MCF 10A (cell line): ENCODE measurements around the gene PTTG2. TPM values are rescaled to one million over a fixed set of nuclear protein-coding genes. Genes with fewer than 3 reads are reported as not detected.

Experiments used
- Bru-seq: library from RNA; stranded (reverse); fragments of 400-500 nt; gene quantifications from one replicate; lab custom pipeline; 2021; lab: Mats Ljungman, UMichigan
- BruChase-seq, 2 experiments: library from RNA; stranded (reverse); fragments of 400-500 nt; gene quantifications; one replicate each; lab custom pipeline; 2021; lab: Mats Ljungman, UMichigan
- BruUV-seq: library from RNA; stranded (reverse); fragments of 400-500 nt; replicated peaks from 2 replicates; lab custom pipeline; 2021; lab: Mats Ljungman, UMichigan
- CTCF ChIA-PET: fragments of 300-600 bp; sonication (Branson Sonifier 250); formaldehyde crosslinking; extraction: SDS; loops from one replicate; lab custom pipeline; 2021; ENCODE audit warnings: antibody characterized with exemption, inconsistent platforms; lab: Yijun Ruan, JAX
- POLR2A ChIA-PET: fragments of 300-600, 350-650 bp; sonication (Branson Sonifier 250); formaldehyde crosslinking; extraction: SDS; loops from one replicate; lab custom pipeline; 2020; ENCODE audit warnings: antibody characterized with exemption, inconsistent platforms; lab: Yijun Ruan, JAX
- DNase-seq: peaks from one replicate; pipeline ENCODE4 v3.0.0-alpha.2; 2018; ENCODE audit not compliant: unreplicated experiment
- H3K27ac Mint-ChIP-seq: one replicate; pipeline ENCODE4 v1.8.0; 2022; ENCODE audit warnings: mild to moderate bottlenecking, low read depth, mixed read lengths; ENCODE audit not compliant: unreplicated experiment
- H3K27me3 Mint-ChIP-seq: one replicate; pipeline ENCODE4 v1.8.0; 2022; ENCODE audit warnings: mixed read lengths; ENCODE audit not compliant: insufficient read depth, unreplicated experiment
- H3K36me3 Mint-ChIP-seq: one replicate; pipeline ENCODE4 v1.8.0; 2022; ENCODE audit warnings: mild to moderate bottlenecking, moderate library complexity, mixed read lengths; ENCODE audit not compliant: insufficient read depth, unreplicated experiment
- H3K4me1 Mint-ChIP-seq: one replicate; pipeline ENCODE4 v1.8.0; 2022; ENCODE audit warnings: mixed read lengths; ENCODE audit not compliant: insufficient read depth, unreplicated experiment
- H3K4me3 Mint-ChIP-seq: one replicate; pipeline ENCODE4 v1.8.0; 2022; ENCODE audit warnings: mild to moderate bottlenecking, moderate library complexity, mixed read lengths; ENCODE audit not compliant: unreplicated experiment
- H3K9me3 Mint-ChIP-seq: one replicate; pipeline ENCODE4 v1.8.0; 2022; ENCODE audit warnings: mixed read lengths; ENCODE audit not compliant: unreplicated experiment
- intact Hi-C: fragments of 100-400 bp; cut with micrococcal nuclease; formaldehyde crosslinking; loops from 2 replicates; pipeline ENCODE4 v1.14.1; 2022
- long read RNA-seq: library from polyadenylated mRNA; stranded (forward); transcript quantifications from one replicate; pipeline ENCODE4 v2.0.0, GENCODE V29; 2022
- total RNA-seq: library from RNA; stranded (reverse); gene quantifications from 2 replicates; pipeline ENCODE4 v1.2.3, GENCODE V29; 2022
- TF ChIP-seq, protein P1 (sequence below): fragments of 200-600 bp; IDR thresholded peaks from one replicate; pipeline ENCODE4 v1.8.0; 2022; ENCODE audit warnings: antibody characterized with exemption, mild to moderate bottlenecking; ENCODE audit not compliant: unreplicated experiment

PTTG2 gene
- total RNA-seq (not detected in 2 replicates), Bru-seq, nascent RNA (percentile 46 among the genes with signal in this experiment), BruChase-seq, experiment 1, labeled RNA remaining after a 6-hour chase (not detected), BruChase-seq, experiment 2, labeled RNA remaining after a 2-hour chase (percentile 38 among the genes with signal in this experiment)
- long read RNA-seq: 0 reads

DNA sequence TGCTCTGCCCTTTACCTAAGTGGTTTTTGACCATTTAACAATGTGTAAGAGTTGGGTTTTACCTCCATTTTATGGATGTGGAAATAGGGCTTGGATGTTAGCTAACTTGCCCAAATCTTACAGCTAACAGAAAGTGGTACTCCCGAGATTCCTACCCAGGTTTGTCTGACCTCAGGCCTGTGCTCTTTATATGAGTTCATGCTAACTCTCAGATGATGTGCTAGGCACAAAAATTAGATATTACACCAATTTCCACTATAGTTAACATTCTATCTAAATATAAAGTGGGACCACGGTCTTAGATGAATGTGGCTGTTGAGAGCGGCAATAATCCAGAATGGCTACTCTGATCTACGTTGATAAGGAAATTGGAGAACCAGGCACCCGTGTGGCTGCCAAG lies at the start of gene PTTG2:
Gene PTTG2 (plus strand): TSS at position 301 of the 400 bp plus-strand sequence. CDS start 37 bp downstream, at position 338.
- Mint-ChIP-seq H3K27ac (no peak within 1 kb of the TSS), H3K27me3 (no peaks in the 10 kb centered on the region), H3K4me3 (no peak within 1 kb of the TSS), H3K4me1 (no peaks in the 10 kb centered on the region), H3K36me3 (no peaks in the 10 kb centered on the region), H3K9me3 (no peaks in the 10 kb centered on the region)
- ChIA-PET POLR2A (no interaction called here), CTCF (no interaction called here)
- TF ChIP-seq, protein P1, sequence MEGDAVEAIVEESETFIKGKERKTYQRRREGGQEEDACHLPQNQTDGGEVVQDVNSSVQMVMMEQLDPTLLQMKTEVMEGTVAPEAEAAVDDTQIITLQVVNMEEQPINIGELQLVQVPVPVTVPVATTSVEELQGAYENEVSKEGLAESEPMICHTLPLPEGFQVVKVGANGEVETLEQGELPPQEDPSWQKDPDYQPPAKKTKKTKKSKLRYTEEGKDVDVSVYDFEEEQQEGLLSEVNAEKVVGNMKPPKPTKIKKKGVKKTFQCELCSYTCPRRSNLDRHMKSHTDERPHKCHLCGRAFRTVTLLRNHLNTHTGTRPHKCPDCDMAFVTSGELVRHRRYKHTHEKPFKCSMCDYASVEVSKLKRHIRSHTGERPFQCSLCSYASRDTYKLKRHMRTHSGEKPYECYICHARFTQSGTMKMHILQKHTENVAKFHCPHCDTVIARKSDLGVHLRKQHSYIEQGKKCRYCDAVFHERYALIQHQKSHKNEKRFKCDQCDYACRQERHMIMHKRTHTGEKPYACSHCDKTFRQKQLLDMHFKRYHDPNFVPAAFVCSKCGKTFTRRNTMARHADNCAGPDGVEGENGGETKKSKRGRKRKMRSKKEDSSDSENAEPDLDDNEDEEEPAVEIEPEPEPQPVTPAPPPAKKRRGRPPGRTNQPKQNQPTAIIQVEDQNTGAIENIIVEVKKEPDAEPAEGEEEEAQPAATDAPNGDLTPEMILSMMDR: no peak
- BruUV-seq: no TSS peak
- no peak for DNase-seq
- intact Hi-C loops: no loop called here

DNA sequence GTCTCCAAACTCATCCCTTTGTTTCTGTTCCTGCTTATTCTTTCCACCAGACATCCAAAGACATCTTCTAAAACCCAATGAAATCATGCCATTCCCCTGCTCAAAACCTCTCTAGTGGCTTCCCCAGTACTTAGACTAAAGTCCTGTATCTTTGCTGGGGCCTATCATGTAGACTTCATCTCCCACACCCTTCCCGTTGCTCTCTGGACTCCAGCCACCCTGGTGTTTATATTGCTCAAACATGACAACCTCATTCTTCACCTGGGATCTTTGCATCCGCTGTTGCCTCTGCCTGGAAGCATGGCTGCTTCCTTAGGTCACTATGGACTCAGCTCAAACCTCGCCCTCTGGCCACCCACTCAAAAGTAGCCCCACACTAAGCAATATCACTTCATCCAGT lies 45.7 kb upstream of the PTTG2 start:
- Mint-ChIP-seq H3K4me3 (no peak overlapping the region), H3K9me3 (no peaks in the 10 kb centered on the region), H3K27me3 (no peaks in the 10 kb centered on the region), H3K4me1 (no peaks in the 10 kb centered on the region), H3K36me3 (no peaks in the 10 kb centered on the region), H3K27ac (no peak overlapping the region)
- POLR2A ChIA-PET: interaction anchor here (0.6 to 0.8 kb wide), 2 partner anchors 16 to 260 kb away, joined by 3 read pairs; no protein-coding TSS in a partner anchor
- TF ChIP-seq, protein P1: no peak
- DNase-seq: no peak
- no TSS peak for BruUV-seq
- CTCF ChIA-PET: no interaction called here
- intact Hi-C loops: no loop called here

DNA sequence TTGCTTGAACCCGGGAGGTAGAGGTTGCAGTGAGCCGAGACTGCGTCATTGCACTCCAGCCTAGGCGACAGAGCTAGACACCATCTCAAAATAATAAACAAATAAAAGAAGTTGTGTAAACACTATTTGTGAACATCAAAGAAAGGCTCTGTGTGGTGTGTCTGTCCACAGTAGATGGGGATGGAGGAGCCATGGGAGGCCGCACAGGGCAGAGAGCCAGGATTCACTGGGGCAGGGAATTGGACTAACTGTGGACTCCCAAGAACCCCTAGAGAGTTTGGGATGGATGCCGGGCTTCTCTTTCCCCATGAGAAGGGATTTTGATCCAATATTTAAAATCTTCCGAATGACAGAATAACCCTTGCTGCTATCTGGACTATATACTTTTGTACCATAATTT lies 42.8 kb upstream of the PTTG2 start:
- H3K27ac Mint-ChIP-seq: no peak overlapping the region
- peaks cover 3% of the 10 kb centered on the region for H3K4me1 Mint-ChIP-seq
- no peaks in the 10 kb centered on the region for H3K27me3 Mint-ChIP-seq
- intact Hi-C loops: no loop called here
- H3K9me3 Mint-ChIP-seq: no peaks in the 10 kb centered on the region
- TF ChIP-seq, protein P1: no peak
- ChIA-PET POLR2A (interaction anchor here (0.5 to 0.6 kb wide), 2 partner anchors 9 to 819 kb away, joined by 3 read pairs; no protein-coding TSS in a partner anchor), CTCF (interaction anchor here (0.8 to 1.4 kb wide), 2 partner anchors 10 to 13 kb away, joined by 3 read pairs; no protein-coding TSS in a partner anchor)
- no peak overlapping the region for H3K4me3 Mint-ChIP-seq
- DNase-seq: no peak
- no TSS peak for BruUV-seq
- H3K36me3 Mint-ChIP-seq: no peaks in the 10 kb centered on the region

DNA sequence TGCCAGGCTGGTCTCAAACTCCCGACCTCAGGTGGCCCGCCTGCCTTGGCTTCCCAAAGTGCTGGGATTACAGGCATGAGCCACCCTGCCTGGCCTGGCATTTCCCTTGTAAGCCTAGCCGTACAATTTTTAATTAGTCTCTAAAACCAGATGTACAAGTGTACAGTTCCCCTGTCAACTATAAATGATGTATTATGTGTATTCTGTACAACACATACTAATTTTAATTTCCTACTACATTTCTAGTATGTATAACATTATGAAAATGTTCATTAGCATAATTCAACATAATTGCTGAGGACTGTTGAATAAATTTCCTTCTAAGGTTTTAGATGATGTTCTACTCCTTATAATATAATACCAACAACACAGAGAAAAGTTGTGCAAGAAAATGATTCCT lies 41.5 kb upstream of the PTTG2 start:
- Mint-ChIP-seq H3K9me3 (no peaks in the 10 kb centered on the region), H3K27me3 (no peaks in the 10 kb centered on the region), H3K36me3 (no peaks in the 10 kb centered on the region), H3K4me1 (peaks cover 7% of the 10 kb centered on the region), H3K4me3 (no peak overlapping the region), H3K27ac (no peak overlapping the region)
- no TSS peak for BruUV-seq
- POLR2A ChIA-PET: no interaction called here
- CTCF ChIA-PET: interaction anchor here (1.4 kb wide), 1 partner anchor 12 kb away, joined by 3 read pairs; no protein-coding TSS in a partner anchor
- no peak for DNase-seq
- intact Hi-C loops: no loop called here
- TF ChIP-seq, protein P1: no peak
